ENCODE results near the gene MRS2.
"Not testable (repeated sequence)": the region's sequence is repeated elsewhere in the genome, so short reads cannot be mapped to it uniquely, and the experiment has no call there.

GRCh38 chr6:24365103-24365633 lies 37.6 kb upstream of the MRS2 start:
- not testable (repeated sequence) for TF ChIP-seq CTCF, POLR2A, EP300 (IDR thresholded peaks at IDR 0.05)
